Inflammatory macrophage (primary cell): ENCODE results near the gene NOTCH2.
"Not testable (repeated sequence)": the region's sequence is repeated elsewhere in the genome, so short reads cannot be mapped to it uniquely, and the experiment has no call there.

Experiments
- DNase-seq, 2 donors: peaks; one replicate each; pipeline ENCODE4 v3.0.0-alpha.2; 2020 to 2022

The NOTCH2 gene

DNA sequence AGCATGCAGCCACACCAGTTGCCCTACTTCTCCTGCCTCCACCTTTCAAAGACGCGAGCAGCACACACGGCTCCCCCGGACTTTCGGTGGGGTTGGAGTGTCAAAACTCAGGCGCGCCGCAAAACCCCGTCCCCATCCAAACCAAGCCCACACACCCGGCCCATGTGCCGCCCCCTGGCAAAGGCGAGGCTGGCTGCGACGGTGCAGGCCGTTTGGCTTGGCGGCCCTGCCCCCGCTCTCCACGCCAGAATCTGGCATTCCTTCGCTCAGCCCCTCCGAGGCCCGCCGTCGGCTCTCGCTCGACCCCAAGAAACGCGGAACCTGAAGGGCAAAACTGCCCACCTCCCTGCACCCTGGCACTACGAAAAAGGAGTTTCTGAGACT is 787 bp downstream of the NOTCH2 start:
- not testable (repeated sequence) for DNase-seq

DNA sequence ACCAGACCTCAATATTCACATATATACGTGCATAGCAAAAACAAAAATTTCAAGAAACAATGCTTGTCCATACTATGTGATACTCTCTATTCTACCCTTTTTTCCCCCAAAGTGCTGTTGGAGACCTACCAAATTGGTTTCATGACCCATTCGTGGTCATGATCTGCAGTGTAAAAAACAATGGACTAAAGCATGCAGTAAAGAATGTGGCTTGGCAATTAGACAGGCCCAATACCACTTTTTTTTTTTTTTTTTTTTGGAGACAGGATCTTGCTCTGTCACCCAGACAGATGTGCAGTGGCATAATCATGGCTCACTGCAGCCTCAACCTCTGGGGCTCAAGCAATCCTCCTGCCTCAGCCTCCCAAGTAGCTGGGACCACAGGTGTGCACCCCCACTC is 21.3 kb downstream of the NOTCH2 start:
- not testable (repeated sequence) for DNase-seq

DNA sequence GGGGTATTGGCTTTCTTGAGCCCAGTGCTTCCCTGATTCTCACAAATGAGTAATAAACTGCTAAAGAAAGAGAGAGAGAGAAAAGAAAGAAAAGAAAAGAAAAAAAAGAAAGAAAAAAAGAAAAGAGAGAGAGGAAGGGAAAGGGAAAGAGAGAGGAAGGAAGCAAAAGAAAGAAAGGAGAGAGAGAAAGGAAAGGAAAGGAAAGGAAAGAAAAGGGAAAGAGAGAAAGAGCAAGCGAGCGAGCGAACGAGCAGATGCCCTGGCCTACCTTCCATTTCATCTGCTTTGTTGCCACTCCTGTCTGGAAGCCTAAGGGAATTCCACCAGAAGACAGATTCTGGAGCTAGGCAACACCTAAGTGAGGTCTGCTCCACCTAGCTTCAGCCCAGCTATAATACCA is 27.7 kb downstream of the NOTCH2 start:
- DNase-seq: not testable (repeated sequence)

DNA sequence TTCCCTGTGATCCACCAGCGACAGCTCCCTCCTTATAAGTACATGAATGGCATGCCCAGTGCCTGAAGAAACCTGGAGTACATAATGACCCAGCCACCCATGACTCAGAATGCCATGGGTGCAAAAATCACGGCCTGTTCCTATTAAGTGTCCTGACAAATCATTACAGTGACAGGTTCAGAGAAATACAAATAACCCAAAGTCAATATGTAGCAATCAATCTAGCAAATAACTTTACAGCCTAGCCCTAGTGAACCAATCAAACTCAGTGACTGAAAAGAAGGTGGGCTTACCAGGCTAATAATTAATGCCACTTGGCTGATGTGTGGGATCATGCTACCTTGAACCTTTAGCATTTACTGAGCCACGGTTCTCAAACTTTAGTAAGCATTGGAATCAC is 37.2 kb downstream of the NOTCH2 start:
- DNase-seq: not testable (repeated sequence)

DNA sequence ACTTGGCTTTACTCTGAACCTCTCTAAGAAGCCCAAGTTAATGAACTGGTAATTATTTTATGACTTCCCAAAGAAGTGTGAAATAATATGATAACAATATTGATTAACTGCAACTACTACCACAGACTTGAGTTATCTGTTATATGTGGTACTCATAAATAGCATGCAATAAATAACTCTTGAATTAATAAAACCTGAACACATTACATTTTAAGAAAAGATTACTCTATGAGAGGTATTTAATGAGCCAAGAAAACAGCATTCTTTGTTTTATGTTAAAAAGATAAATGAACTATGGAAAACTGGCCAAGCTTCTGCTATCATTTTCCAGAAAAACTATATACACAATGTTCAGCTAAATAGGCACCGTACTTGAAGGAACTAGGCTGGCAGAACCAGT is 45.7 kb downstream of the NOTCH2 start:
- not testable (repeated sequence) for DNase-seq

DNA sequence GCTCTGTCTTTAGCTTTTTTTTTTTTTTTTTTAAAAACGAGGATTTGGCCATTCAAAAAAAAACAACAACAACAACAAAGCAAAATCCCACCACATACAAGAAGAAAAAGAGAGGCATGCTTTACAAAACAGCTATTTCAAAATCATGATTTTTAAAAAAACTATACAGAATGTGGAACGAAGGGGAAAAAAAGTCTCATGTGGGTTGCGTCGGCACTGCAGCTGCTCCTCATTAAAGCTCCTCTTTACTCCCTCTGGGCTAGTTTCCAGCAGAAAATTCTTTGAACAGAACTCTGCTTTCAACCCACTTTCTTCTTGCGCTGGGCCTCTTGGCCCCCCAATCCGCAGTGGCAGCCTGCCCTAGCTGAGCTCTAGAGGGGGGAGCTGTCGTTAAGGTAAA is 54.5 kb downstream of the NOTCH2 start:
- DNase-seq: not testable (repeated sequence)

DNA sequence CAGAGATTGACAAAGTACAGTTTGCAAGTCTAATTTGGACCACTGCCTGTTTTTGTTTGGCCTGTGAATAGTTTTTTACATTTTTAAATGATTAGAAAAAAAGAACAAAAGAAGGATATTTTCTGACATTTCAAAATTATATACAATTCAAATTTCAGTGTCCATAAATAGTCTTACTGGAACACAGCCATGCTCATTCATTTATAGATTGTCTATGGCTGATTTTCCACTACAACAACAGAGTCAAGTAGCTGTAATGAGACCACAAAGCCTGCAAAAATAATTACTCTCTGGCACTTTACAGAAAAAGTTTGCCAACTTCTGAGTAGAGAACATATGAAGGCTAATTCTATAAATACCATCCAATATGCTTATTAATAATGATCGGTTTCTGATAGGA is 61.1 kb downstream of the NOTCH2 start:
- not testable (repeated sequence) for DNase-seq

DNA sequence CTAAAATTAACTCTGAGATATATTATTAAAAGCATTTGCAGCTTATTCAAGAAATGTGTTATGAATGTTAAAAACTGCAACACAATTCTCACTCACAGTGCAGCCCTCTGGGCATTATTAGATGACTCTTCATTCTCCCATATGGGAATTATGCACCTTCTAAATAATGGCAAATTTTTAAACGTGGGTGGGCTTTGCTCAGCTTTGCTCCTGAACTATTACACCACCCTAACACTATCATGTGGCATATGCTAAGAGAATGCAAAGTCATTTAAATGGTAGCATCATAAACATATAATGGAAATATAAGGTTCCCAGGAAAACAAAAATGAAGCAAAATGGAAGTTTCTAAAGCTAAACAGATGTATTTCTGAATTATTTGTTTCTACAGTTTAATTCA is 61.6 kb downstream of the NOTCH2 start:
- DNase-seq: not testable (repeated sequence)

DNA sequence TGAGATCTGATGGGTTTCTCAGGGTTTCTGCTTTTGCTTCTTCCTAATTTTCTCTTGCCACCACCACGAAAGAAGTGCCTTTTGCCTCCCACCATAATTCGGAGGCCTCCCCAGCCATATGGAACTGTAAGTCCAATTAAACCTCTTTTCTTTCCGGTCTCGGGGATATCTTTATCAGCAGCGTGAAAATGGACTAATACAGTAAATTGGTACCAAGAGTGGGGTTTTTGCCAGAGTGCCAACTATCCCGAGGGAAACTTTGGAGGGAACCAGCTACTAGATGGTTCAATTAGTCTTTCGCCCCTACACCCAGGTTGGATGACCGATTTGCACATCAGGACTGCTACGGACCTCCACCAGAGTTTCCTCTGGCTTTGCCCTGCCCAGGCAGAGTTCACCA is 68.4 kb downstream of the NOTCH2 start:
- DNase-seq: not testable (repeated sequence)

DNA sequence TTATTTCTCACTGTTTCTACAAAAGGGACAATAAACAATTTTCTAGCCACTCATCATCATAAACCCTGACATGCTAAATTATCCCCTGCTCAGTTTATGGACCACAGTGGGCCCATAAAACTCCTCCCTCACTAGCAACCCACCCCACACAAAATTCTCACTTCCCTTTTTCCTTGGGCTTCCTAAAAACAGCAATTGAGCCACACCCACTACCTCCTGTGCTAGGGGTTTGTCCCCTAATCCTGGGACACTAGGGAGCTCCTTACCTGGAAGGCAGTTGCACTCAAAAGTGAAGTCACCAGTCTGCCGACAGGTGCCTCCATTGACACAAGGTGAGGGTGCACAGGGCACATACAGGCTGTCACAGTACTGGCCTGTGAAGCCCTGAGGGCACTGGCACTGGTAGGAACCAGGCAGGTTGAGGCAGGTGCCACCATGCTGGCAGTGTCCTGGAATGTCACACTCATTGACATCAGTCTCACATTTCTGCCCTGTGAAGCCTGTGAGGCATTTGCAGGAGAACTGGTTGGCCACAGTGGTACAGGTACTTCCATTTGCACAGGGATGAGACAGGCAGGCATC is 72.6 kb downstream of the NOTCH2 start:
- DNase-seq: not testable (repeated sequence)

DNA sequence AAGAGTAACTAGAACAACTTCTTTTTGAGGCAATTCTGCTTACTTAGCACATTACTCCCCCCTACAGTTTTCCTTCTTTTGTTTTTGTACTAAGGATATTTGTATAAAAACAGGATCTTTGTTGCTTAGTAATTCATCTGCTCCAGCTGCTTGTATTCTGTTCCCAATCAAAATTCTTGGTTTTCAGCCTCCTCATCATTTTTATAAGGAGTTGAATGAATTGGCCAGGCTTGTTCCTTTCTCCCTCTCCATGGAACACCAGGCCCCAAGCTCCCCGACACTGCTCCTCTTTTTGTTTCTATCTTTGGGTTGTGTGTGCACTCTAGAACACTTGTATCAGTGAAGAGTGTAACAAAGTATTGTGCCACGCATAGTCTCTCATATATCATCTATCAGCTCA is 73.5 kb downstream of the NOTCH2 start:
- not testable (repeated sequence) for DNase-seq

DNA sequence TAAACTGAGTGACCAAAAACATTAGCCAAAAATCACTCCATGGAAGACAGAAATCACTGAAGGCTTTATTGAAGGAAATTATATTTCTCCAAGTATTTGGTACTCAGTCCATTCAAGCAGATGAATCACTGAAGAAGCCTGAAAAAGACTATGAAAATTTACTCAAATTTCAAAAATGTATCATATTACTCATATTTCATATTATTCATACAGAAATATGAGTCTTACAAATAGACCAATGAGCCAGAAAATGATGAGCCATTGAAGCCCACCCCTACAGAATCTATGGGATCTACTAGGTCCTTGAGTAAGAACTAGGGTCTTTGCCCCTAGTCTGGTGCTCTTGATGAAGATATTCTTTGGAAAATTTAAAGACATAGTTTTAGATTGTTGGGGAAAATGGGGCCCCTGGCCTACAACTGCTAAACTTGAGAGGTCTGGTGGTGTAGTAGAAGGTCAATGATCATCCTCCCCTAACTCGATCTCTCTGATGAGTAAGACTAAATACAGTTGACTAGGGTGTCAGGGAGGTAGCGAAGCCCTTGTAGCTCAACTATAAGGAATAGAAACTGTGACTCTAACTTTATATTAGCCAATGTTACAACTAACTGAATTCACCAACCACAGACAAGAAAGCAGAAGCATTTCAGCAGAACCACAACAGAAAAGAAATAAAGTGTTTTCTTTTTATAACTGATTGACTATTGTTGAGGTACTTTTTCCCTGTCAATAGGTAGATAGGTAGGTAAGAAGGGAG is 81.0 kb downstream of the NOTCH2 start:
- DNase-seq: peak; percentile 56 to 80

DNA sequence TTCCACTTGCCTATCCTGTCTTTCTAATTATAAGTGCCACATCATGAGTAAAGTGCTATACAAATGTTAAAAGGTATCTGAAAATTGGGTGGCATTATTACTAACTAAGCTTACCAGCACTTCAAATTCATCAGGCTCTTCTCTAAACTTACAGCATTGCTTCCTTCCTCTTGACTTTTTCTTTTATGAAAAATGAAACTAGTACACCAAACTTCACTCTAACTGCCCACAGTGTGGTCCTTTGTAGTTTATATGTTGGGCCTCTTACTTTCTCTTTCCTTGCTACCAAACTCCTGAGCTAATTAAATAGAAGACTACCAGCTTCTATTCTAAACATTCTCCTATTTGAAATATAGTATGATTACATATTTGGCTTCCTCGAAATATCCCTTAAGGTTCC is 81.8 kb downstream of the NOTCH2 start:
- no peak for DNase-seq

DNA sequence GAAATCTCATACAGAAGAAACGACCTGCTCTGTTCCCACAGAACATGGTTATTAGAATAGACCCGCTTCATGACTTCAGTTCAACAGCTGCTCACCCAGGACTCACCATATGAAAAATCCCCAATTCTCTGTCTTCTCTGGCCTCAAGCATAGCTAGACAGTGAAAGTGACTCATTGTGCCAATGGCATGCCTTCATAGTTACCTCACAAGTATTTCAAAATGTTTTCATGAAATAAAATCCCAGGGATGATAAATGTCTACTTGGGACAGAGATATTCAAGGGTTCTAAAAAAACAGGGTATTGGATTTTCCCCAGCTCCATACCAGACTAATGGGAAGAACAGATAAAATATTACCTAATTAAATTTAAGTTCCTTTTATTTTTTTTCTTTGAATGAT is 82.3 kb downstream of the NOTCH2 start:
- DNase-seq: peak; percentile 46 to 47

DNA sequence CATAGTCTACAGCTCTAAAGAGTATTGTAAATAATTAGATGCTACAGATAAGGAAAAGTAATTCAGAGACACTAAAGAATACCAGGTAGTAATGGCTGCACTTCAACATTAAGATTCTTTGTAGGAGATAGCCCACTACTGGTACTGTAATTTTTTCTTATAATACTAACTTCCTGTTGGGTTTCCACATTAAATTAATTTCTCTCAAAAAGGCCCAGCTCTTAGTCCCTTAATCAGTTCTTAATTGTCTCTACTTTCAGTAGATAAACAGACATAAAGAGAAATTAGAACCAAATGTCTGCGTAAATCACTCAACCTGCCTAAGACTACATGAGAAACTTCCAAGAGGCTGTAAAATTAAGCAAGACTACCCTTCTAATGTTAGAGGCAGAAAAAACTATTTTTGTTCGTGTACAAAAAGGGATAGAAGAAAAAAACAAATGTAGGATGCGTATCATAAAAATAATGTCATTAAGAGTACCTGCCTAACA is 83.4 kb downstream of the NOTCH2 start:
- no peak for DNase-seq

DNA sequence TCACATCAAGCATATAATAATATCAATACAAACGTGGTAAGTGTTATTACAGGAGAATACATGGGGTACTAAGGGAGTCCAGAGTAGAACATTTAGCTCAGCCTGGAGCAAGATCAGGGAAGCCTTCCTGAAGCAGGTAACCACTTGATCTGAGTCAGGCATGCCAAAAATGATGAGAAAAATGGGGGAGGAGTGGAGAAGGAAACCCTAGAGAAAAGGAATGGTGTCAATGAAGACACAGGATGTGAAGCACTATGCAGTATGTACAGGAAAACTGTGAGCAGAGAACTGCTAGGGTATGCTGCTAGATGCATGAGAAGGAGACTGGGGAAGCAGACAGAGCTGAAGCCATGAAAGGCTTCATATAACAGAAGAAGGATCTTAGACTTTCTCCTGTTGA is 84.7 kb downstream of the NOTCH2 start:
- no peak for DNase-seq

DNA sequence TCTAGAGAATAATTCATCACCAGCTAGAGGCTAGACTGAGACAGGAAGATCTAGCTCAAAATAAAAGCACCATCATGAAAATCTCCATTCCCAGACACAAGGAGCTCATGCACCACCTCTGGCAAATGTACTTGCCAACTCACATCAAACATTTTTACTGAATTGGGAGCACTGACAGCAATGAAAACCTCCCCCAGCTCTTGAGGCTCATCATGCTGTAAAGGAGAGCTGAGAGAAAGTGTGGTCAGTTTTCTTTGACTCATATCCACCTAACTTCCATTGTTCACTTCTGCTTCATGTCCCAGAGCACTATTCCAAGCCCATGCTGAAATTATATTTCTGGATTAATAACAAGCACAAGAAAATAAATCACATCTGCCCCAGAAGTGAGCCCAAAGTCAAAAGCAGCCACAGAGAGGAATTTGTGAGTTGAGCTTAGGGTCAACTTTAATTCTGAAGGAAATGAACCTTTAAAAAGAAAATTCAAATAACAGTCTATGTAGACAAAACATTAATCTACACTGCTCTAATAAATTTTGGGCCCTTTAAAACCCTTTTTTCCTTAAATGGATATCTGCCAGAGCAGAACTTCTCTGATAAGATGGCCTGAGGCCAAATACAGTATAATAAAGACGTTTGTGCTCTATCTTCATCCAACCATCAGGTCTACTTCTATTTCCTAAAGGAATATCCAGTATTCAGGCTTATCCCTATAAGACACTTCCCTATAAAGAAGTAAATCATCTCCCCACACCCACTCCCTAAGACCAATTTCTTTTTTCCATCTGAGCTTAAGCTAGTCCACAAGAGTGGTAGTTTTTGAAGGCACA is 87.3 kb downstream of the NOTCH2 start:
- no peak for DNase-seq

DNA sequence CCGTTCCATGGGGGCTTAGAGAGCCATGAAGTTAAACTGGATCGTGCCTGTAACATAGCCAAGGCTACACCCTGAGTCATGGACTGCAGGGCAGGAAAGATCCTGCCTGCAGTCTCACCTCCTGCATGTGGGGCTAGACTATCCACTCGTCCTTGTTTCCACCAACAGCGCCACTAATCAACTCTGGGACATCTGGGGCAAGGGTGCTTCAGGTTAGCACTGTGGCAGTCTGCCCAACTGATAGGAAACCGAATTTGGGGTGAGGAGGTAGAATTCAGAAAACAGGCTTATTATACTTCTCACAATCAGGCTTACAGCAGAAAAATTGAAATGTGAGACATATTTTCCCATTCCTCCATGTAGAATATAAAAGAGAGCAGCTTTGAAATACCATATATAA is 88.0 kb downstream of the NOTCH2 start:
- no peak for DNase-seq

DNA sequence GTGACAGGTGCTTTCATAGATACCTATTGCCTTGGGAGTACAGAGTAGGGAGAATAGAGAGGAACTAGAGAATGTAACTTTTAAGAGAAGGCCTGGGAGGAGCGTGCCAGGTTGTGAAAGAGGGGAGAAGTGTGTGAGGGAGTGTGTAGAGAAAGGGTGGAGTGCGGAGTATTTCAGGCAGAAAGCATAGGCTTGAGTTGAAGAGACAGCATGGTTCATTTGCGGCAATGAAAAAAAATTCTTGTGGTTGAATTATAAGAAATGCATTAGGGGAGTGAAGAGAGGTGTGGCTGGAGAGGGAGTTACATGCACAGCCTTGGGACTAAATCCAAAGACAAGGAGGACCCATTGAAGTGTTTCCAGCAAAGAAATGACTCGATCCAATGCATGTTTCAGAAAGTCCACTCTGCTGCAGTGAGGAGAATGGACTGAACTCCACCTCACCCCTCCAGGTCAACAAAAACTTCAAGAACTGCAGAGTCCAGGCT is 91.4 kb downstream of the NOTCH2 start:
- peak in 1 of 2 donors; percentile 55 for DNase-seq

DNA sequence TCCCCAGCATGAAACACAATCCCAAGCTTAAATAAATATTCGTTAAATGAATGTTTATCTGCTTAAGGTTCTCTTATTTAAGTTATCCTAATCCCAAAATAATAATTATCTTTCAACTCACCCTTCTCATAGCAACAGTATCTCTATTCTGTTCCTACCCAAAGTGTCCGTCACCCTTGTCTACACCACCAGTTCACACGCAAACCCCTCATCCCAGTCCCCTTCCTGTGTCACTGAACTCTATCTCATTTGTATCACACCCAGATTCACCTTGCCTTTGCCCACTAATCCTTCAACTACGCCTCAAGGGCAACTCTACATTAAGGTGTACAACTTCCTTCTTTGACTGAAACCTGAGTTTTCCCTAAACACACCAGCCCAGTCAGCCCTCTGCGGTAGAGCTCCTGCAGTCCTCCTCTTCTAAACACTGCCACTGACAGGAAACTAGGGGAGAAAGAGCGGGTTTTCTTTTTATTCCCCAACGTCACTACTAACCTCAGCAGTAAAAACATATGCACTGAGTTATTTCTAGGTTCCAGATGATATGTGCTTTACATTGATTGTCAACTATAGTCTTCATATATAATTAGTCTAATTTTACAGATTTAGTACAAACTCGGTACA is 92.2 kb downstream of the NOTCH2 start:
- DNase-seq: not testable (repeated sequence)

DNA sequence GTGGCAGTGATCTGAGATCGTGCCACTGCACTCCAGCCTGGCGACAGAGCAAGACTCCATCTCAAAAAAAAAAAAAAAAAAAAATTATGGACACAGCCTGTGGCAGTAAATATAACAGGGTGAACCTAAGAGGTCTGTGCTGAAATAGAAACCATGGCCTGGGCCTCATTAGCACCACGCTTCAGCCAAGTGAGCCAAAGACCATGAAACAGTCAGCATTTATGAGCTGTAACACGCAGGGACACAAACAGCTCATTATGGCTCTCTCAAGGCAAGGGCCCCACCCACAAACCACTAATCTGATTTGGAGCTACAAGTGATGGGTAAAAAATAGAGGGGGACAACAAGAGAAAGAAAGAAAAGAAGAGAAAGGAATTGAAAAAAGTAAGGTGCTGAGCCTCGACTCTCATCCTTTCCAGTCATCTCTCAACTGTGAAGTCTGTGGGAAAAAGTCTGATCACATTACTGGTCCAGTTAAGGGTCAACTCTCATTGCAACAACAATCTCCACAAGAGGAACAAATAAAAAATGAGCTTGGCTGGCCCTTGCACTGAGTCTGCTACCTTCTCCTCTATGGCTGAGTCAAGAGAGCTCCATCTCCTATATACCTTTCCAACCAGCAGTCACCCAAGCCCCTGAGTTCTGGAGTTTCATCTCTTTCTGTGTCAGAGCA is 93.7 kb downstream of the NOTCH2 start:
- DNase-seq: not testable (repeated sequence)

DNA sequence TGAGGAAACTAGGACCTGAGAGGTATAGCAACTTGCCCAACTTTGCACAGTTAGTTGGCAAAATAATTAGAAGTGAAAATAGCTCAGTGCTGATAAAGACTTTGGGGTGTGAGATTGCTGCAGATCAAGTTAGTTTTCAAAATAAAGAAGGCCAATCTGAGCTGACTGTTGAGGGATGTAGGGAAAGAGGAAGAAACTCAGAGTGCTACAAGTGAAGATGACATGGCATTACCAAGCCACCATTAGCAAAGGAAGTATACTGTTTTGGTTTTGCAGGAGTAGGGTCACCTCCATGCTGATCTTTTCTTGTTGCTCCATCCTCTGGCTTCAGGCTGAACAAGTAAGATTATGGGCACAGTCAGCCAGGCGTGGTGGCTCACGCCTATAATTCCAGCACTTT is 94.5 kb downstream of the NOTCH2 start:
- DNase-seq: peak in 1 of 2 donors; percentile 14
